Measurements from ENCODE around the gene SCN2A.
A peak's percentile ranks its signal among the peaks of the same experiment; 100 is the strongest.

The SCN2A gene

GRCh38 chr2:165239230-165239629, at the start of gene SCN2A:
Gene SCN2A (plus strand): TSS chr2:165239414. CDS start chr2:165295824, 56,410 bp downstream.
- peak; percentile 73 for DNase-seq (ENCODE audit: low read depth, low spot score)
- TF ChIP-seq FOXP2 (optimal IDR thresholded peaks at IDR 0.05; ENCODE audit: control extremely low read depth, extremely low read length, insufficient read depth) (no peak), EZH2 (IDR thresholded peaks at IDR 0.05) (no peak), POLR2AphosphoS5 (IDR thresholded peaks at IDR 0.05; ENCODE audit: borderline replicate concordance, low read depth, low read length) (no peak)
- H3K36me3 ChIP-seq (ENCODE audit: insufficient read depth, low read length): no peaks in the 10 kb centered on the region

DNA sequence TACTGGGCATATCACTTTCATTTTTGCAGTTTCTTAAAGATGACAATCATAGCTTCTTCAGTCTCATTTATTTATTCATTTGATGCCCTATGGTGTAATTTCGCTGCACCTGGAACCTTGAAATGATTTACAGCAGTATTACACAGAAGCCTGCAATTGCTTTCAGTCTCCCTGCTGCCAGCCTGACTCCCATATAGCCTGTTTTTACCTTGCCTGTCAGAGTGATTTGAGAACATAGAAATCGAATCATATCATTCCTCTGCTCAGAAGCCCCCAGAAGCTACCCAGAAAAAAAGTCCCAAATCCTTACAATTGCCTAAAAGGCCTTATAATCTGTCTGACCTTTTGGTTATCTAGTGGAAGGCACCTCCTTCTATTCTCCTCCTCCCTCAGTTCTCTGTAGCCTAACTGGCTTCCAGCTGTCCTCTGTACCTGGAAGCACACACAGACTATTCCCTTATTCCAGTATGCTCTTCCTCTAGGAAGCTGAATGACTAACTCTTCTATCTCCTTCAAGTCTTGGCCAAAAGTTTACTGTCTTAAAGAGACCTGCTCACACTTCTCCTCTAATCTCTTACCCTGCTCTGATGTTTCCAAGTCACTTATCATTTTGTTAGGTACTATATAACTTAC, 48.0 kb upstream of the SCN2A start:
- H3K36me3 ChIP-seq (ENCODE audit: insufficient read depth, low read length): no peaks in the 10 kb centered on the region
- no peak overlapping the region for H3K9ac ChIP-seq (ENCODE audit: insufficient read length)
- H3K4me3 ChIP-seq: no peak overlapping the region
- H3K27ac ChIP-seq: no peak overlapping the region
- TF ChIP-seq POLR2AphosphoS5 (IDR thresholded peaks at IDR 0.05; ENCODE audit: borderline replicate concordance, low read depth, low read length): no peak
- TF ChIP-seq EZH2 (IDR thresholded peaks at IDR 0.05): no peak
- TF ChIP-seq FOXP2 (optimal IDR thresholded peaks at IDR 0.05; ENCODE audit: control extremely low read depth, extremely low read length, insufficient read depth): no peak
- H3K9me3 ChIP-seq (ENCODE audit: low read depth, low read length): no peaks in the 10 kb centered on the region
- no peak for DNase-seq (ENCODE audit: low read depth, low spot score)

More at GRCh38 chr2:165239230-165239629, at the start of gene SCN2A:
- H3K9ac ChIP-seq (ENCODE audit: insufficient read length): no peak within 1 kb of the TSS
- no peak within 1 kb of the TSS for H3K27ac ChIP-seq
- H3K4me3 ChIP-seq: no peak within 1 kb of the TSS
- H3K9me3 ChIP-seq (ENCODE audit: low read depth, low read length): no peaks in the 10 kb centered on the region

DNA sequence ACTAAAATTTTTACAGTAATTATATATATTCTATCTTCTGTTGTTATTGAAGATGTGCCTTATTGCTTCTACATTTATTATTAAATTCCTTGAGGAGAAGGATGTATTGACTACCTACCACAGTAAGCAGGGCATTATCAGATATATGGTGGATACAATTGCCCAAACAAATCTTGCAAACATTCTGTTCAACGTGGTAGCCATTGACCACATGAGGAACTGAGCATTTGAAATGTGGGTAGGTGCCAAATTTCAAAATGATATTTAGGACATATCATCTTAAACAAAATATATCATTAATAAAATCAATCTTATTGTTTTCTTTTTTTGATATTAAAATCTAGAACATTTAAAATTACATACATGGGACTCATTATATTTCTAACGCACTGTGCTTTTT, 46.5 kb upstream of the SCN2A start:
- Histone ChIP-seq H3K9me3 (ENCODE audit: low read depth, low read length) (no peaks in the 10 kb centered on the region), H3K4me3 (no peak overlapping the region), H3K9ac (ENCODE audit: insufficient read length) (no peak overlapping the region), H3K36me3 (ENCODE audit: insufficient read depth, low read length) (no peaks in the 10 kb centered on the region), H3K27ac (no peak overlapping the region)
- DNase-seq (ENCODE audit: low read depth, low spot score): no peak
- TF ChIP-seq POLR2AphosphoS5 (IDR thresholded peaks at IDR 0.05; ENCODE audit: borderline replicate concordance, low read depth, low read length) (no peak), FOXP2 (optimal IDR thresholded peaks at IDR 0.05; ENCODE audit: control extremely low read depth, extremely low read length, insufficient read depth) (no peak), EZH2 (IDR thresholded peaks at IDR 0.05) (no peak)

GRCh38 chr2:165193178-165193777, 45.9 kb upstream of the SCN2A start:
- no peak for TF ChIP-seq POLR2AphosphoS5 (IDR thresholded peaks at IDR 0.05; ENCODE audit: borderline replicate concordance, low read depth, low read length)
- no peak for TF ChIP-seq FOXP2 (optimal IDR thresholded peaks at IDR 0.05; ENCODE audit: control extremely low read depth, extremely low read length, insufficient read depth)
- no peaks in the 10 kb centered on the region for H3K9me3 ChIP-seq (ENCODE audit: low read depth, low read length)
- DNase-seq (ENCODE audit: low read depth, low spot score): no peak
- no peak overlapping the region for H3K9ac ChIP-seq (ENCODE audit: insufficient read length)
- H3K27ac ChIP-seq: no peak overlapping the region
- no peaks in the 10 kb centered on the region for H3K36me3 ChIP-seq (ENCODE audit: insufficient read depth, low read length)
- H3K4me3 ChIP-seq: no peak overlapping the region

DNA sequence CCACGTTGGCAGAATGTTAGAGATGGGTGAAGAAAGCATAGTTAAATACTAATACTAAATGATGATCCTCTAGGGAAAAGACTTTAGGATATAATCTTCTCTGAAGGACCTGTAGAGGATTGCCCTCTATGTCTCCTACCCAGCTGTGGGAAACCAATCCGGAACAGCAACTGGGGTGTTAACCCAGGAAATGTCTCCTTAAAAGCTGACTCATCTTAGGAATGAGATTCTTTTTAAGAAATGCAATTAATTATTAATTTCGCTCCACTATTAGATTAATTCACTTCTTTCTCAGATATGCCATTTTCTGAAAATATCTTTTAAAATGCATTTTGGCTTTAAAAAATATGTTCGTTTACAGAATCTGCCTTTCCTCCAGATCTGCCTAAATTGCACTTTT, 42.8 kb upstream of the SCN2A start:
- no peak overlapping the region for H3K9ac ChIP-seq (ENCODE audit: insufficient read length)
- H3K27ac ChIP-seq: no peak overlapping the region
- no peaks in the 10 kb centered on the region for H3K36me3 ChIP-seq (ENCODE audit: insufficient read depth, low read length)
- no peak for DNase-seq (ENCODE audit: low read depth, low spot score)
- TF ChIP-seq POLR2AphosphoS5 (IDR thresholded peaks at IDR 0.05; ENCODE audit: borderline replicate concordance, low read depth, low read length) (no peak), FOXP2 (optimal IDR thresholded peaks at IDR 0.05; ENCODE audit: control extremely low read depth, extremely low read length, insufficient read depth) (no peak), EZH2 (IDR thresholded peaks at IDR 0.05) (no peak)
- no peaks in the 10 kb centered on the region for H3K9me3 ChIP-seq (ENCODE audit: low read depth, low read length)
- no peak overlapping the region for H3K4me3 ChIP-seq

GRCh38 chr2:165197346-165197745, 41.9 kb upstream of the SCN2A start:
- Histone ChIP-seq H3K4me3 (no peak overlapping the region), H3K9ac (ENCODE audit: insufficient read length) (no peak overlapping the region), H3K27ac (no peak overlapping the region), H3K9me3 (ENCODE audit: low read depth, low read length) (no peaks in the 10 kb centered on the region), H3K36me3 (ENCODE audit: insufficient read depth, low read length) (no peaks in the 10 kb centered on the region)
- DNase-seq (ENCODE audit: low read depth, low spot score): no peak
- no peak for TF ChIP-seq POLR2AphosphoS5 (IDR thresholded peaks at IDR 0.05; ENCODE audit: borderline replicate concordance, low read depth, low read length)
- TF ChIP-seq FOXP2 (optimal IDR thresholded peaks at IDR 0.05; ENCODE audit: control extremely low read depth, extremely low read length, insufficient read depth): no peak
- no peak for TF ChIP-seq EZH2 (IDR thresholded peaks at IDR 0.05)

GRCh38 chr2:165198181-165198580, 41.0 kb upstream of the SCN2A start:
- DNase-seq (ENCODE audit: low read depth, low spot score): no peak
- H3K9ac ChIP-seq (ENCODE audit: insufficient read length): no peak overlapping the region
- no peaks in the 10 kb centered on the region for H3K9me3 ChIP-seq (ENCODE audit: low read depth, low read length)
- no peaks in the 10 kb centered on the region for H3K36me3 ChIP-seq (ENCODE audit: insufficient read depth, low read length)
- TF ChIP-seq POLR2AphosphoS5 (IDR thresholded peaks at IDR 0.05; ENCODE audit: borderline replicate concordance, low read depth, low read length) (no peak), EZH2 (IDR thresholded peaks at IDR 0.05) (no peak), FOXP2 (optimal IDR thresholded peaks at IDR 0.05; ENCODE audit: control extremely low read depth, extremely low read length, insufficient read depth) (no peak)
- H3K27ac ChIP-seq: no peak overlapping the region
- H3K4me3 ChIP-seq: no peak overlapping the region

DNA sequence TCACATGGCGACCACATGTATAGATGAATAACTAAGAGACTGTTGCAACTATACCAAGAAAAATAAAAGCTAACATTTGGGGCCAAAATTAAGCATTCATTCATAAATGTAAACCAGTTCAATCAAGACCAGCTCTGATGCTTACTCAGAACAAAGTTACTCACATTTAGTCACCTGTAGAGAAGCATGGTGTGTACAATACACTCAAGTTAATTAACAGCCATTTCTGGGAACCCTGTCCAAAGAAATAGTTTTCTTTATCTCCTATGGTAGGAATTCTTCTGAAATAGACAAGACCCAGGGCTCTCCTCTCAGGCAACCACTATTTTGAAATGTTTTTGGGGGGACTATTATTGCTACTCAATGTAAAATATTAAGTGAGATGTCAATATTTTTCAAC, 37.0 kb upstream of the SCN2A start:
- Histone ChIP-seq H3K9ac (ENCODE audit: insufficient read length) (no peak overlapping the region), H3K27ac (no peak overlapping the region), H3K9me3 (ENCODE audit: low read depth, low read length) (no peaks in the 10 kb centered on the region), H3K36me3 (ENCODE audit: insufficient read depth, low read length) (no peaks in the 10 kb centered on the region), H3K4me3 (no peak overlapping the region)
- no peak for TF ChIP-seq POLR2AphosphoS5 (IDR thresholded peaks at IDR 0.05; ENCODE audit: borderline replicate concordance, low read depth, low read length)
- no peak for TF ChIP-seq FOXP2 (optimal IDR thresholded peaks at IDR 0.05; ENCODE audit: control extremely low read depth, extremely low read length, insufficient read depth)
- no peak for TF ChIP-seq EZH2 (IDR thresholded peaks at IDR 0.05)
- no peak for DNase-seq (ENCODE audit: low read depth, low spot score)

Measured in SK-N-MC (cell line).